Occipital lobe (tissue), 2 donors: ENCODE results near the gene ZMPSTE24. TPM values are rescaled to one million over a fixed set of nuclear protein-coding genes. Genes with fewer than 3 reads are reported as not detected.
"Not testable (repeated sequence)": the region's sequence is repeated elsewhere in the genome, so short reads cannot be mapped to it uniquely, and the experiment has no call there.

Experiments used
- DNase-seq: peaks from one replicate; lab custom pipeline; 2025; lab: John Stamatoyannopoulos, UW
- total RNA-seq: library from RNA; depleted of rRNA; stranded (reverse); fragments of >200 nt; gene quantifications from one replicate; pipeline ENCODE4 v1.2.3, GENCODE V29; 2014

The ZMPSTE24 gene
- 51.0 TPM for total RNA-seq

- DNase-seq: peak; percentile 96
Measured at GRCh38 chr1:40257688-40258444, at the start of gene ZMPSTE24. TSS of gene ZMPSTE24 (plus strand) at chr1:40258236. CDS start at chr1:40258272, 36 bp downstream.

GRCh38 chr1:40210511-40211204, 47.4 kb upstream of the ZMPSTE24 start:
- DNase-seq: no peak

GRCh38 chr1:40218333-40218732, 39.7 kb upstream of the ZMPSTE24 start:
- no peak for DNase-seq

- DNase-seq: not testable (repeated sequence)
Measured at GRCh38 chr1:40221471-40221905, 36.5 kb upstream of the ZMPSTE24 start.

GRCh38 chr1:40221977-40222772, 35.9 kb upstream of the ZMPSTE24 start:
- no peak for DNase-seq

- DNase-seq: no peak
Measured at GRCh38 chr1:40224040-40224439, 34.0 kb upstream of the ZMPSTE24 start.

- no peak for DNase-seq
Measured at GRCh38 chr1:40226192-40226591, 31.8 kb upstream of the ZMPSTE24 start.

GRCh38 chr1:40232444-40232843, 25.6 kb upstream of the ZMPSTE24 start:
- no peak for DNase-seq

- no peak for DNase-seq
Measured at GRCh38 chr1:40239626-40240025, 18.4 kb upstream of the ZMPSTE24 start.

- DNase-seq: no peak
Measured at GRCh38 chr1:40240390-40240789, 17.6 kb upstream of the ZMPSTE24 start.

- DNase-seq: no peak
Measured at GRCh38 chr1:40241362-40241761, 16.7 kb upstream of the ZMPSTE24 start.

GRCh38 chr1:40243351-40243750, 14.7 kb upstream of the ZMPSTE24 start:
- DNase-seq: no peak

GRCh38 chr1:40244138-40244744, 13.8 kb upstream of the ZMPSTE24 start:
- no peak for DNase-seq

- DNase-seq: no peak
Measured at GRCh38 chr1:40245686-40246085, 12.3 kb upstream of the ZMPSTE24 start.

- no peak for DNase-seq
Measured at GRCh38 chr1:40247655-40248054, 10.4 kb upstream of the ZMPSTE24 start, which contains the start of gene TMCO2. TSS of gene TMCO2 (plus strand) at chr1:40247937. CDS start at chr1:40247994, 57 bp downstream.

GRCh38 chr1:40248412-40248811, 9.6 kb upstream of the ZMPSTE24 start:
- DNase-seq: no peak

- DNase-seq: no peak
Measured at GRCh38 chr1:40251456-40251855, 6.6 kb upstream of the ZMPSTE24 start.

GRCh38 chr1:40252601-40253000, 5.4 kb upstream of the ZMPSTE24 start:
- no peak for DNase-seq

- no peak for DNase-seq
Measured at GRCh38 chr1:40255231-40255630, 2.8 kb upstream of the ZMPSTE24 start.

GRCh38 chr1:40256401-40257084, 1.5 kb upstream of the ZMPSTE24 start:
- DNase-seq: no peak

GRCh38 chr1:40257313-40257687, 736 bp upstream of the ZMPSTE24 start:
- DNase-seq: no peak
